Bronchial epithelial cell (primary cell): ENCODE data around the gene DBR1. TPM values are rescaled to one million over a fixed set of nuclear protein-coding genes. Genes with fewer than 3 reads are reported as not detected.
A peak's percentile ranks its signal among the peaks of the same experiment; 100 is the strongest.

Experiments
- DNase-seq: peaks from one replicate; pipeline ENCODE4 v3.0.0-alpha.2; 2010; ENCODE audit warnings: low read depth
- FAIRE-seq: peaks from 2 replicates; lab custom pipeline; 2011; peaks lifted over from hg19 to GRCh38; lab: Jason Lieb, UNC
- H3K27me3 ChIP-seq: 2 replicates; pipeline ENCODE4 v1.5.1; 2011; ENCODE audit warnings: low read length; ENCODE audit not compliant: control insufficient read depth, insufficient read depth
- H3K36me3 ChIP-seq: 2 replicates; pipeline ENCODE4 v1.5.1; 2011; ENCODE audit warnings: low read length; ENCODE audit not compliant: control insufficient read depth, insufficient read depth
- H3K4me3 ChIP-seq: 2 replicates; pipeline ENCODE4 v1.5.1; 2011; ENCODE audit warnings: mild to moderate bottlenecking, low read depth, low read length, control low read depth
- CTCF ChIP-seq: IDR thresholded peaks from 2 replicates; pipeline ENCODE4 v1.5.1; 2011; ENCODE audit warnings: mild to moderate bottlenecking, moderate library complexity, low read length, control low read depth, inconsistent platforms; ENCODE audit not compliant: insufficient read depth, severe bottlenecking
- total RNA-seq: library from RNA; depleted of rRNA; stranded (reverse); fragments of >200 nt; gene quantifications from 2 replicates; pipeline ENCODE4 v1.2.1, GENCODE V29; 2014

Gene DBR1
- total RNA-seq, 1 donor from 2014 or later, result 17.9 TPM

- DNase-seq, result no peak
- no peaks in the 10 kb centered on the region for H3K27me3 ChIP-seq
- FAIRE-seq, result no peak
- H3K36me3 ChIP-seq, result no peaks in the 10 kb centered on the region
- no peak overlapping the region for H3K4me3 ChIP-seq
- TF ChIP-seq CTCF, result no peak
Observed at GRCh38 chr3:138195481-138195880, 20.8 kb upstream of the DBR1 start.

GRCh38 chr3:138188013-138188730, 13.5 kb upstream of the DBR1 start:
- Histone ChIP-seq H3K27me3 (no peaks in the 10 kb centered on the region), H3K36me3 (no peaks in the 10 kb centered on the region), H3K4me3 (peak overlapping the region; percentile 62)
- FAIRE-seq (no peak), DNase-seq (peak; percentile 62)
- no peak for TF ChIP-seq CTCF

GRCh38 chr3:138187296-138188012, 12.7 kb upstream of the DBR1 start, which contains the start of gene ARMC8:
Gene ARMC8, plus strand, starts transcription at chr3:138187301. Its CDS starts 254 bp downstream, at chr3:138187555.
- Histone ChIP-seq H3K27me3 (no peaks in the 10 kb centered on the region), H3K4me3 (peak within 1 kb of the TSS; percentile 62), H3K36me3 (no peaks in the 10 kb centered on the region)
- DNase-seq (no peak), FAIRE-seq (no peak)
- TF ChIP-seq CTCF, result no peak

GRCh38 chr3:138186803-138187295, 12.1 kb upstream of the DBR1 start:
- H3K4me3 ChIP-seq, result peak overlapping the region; percentile 62
- H3K27me3 ChIP-seq, result no peaks in the 10 kb centered on the region
- FAIRE-seq (no peak), DNase-seq (peak; percentile 76)
- no peaks in the 10 kb centered on the region for H3K36me3 ChIP-seq
- no peak for TF ChIP-seq CTCF

- peak; percentile 14 for DNase-seq
- no peak for FAIRE-seq
- H3K36me3 ChIP-seq, result no peaks in the 10 kb centered on the region
- no peaks in the 10 kb centered on the region for H3K27me3 ChIP-seq
- no peak overlapping the region for H3K4me3 ChIP-seq
- TF ChIP-seq CTCF, result no peak
Observed at GRCh38 chr3:138186221-138186620, 11.5 kb upstream of the DBR1 start.
